HG02571 (cell line): ENCODE measurements around the gene TGFBI.

Experiments
- ATAC-seq: cut with Tn5 transposase; IDR thresholded peaks from one replicate; pipeline ENCODE4 v1.9.1; 2021; ENCODE audit warnings: mild to moderate bottlenecking, moderate library complexity; ENCODE audit not compliant: unreplicated experiment

Gene TGFBI

DNA sequence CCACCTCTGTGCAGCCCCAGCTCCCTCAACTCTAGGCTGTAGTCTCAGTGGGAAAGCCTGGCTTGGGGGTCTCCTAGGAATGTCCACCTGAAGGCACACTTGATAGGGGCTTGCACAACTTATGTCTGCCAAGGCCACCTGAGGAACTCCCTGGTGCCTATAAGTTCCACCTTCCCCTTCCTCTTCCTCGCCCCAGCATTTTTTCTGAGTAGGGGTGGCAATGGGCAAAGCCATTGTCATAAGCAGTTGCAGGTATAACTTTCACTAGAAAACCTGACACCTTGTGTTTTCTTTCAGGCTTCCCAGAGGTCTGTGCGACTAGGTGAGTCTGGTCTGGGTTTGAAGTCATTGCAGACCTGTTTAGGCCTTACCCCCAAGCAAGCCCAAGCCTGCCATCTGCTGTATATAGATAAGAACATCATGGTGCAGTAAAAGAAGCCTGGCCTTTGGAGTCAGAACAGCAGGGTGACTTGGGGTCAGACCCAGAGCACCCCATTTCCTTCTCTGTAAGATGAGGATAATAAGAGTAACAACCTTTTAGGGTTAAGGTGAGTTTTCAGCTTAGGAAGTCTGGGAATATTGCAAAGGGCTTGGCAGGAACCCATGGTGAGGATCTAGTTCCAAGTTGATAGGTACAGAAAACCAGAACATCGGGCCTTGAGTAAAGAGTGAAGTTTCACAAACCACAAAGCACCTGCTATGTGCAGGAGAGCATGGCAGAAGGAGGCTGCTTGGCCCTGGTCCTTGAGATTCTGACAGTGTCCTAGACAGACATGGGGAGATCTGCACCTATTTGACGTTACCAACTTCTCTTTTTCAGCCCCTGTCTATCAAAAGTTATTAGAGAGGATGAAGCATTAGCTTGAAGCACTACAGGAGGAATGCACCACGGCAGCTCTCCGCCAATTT is 33.8 kb downstream of the TGFBI start:
- ATAC-seq = peak; percentile 54

GRCh38 chr5:136063778-136064465 is 35.1 kb downstream of the TGFBI start:
- no peak for ATAC-seq

GRCh38 chr5:136064510-136064909 is 35.7 kb downstream of the TGFBI start:
- no peak for ATAC-seq

- ATAC-seq = no peak
These were observed 36.8 kb downstream of the TGFBI start for GRCh38 chr5:136065588-136065987.

- no peak for ATAC-seq
These were observed 38.0 kb downstream of the TGFBI start for GRCh38 chr5:136066661-136067271.

DNA sequence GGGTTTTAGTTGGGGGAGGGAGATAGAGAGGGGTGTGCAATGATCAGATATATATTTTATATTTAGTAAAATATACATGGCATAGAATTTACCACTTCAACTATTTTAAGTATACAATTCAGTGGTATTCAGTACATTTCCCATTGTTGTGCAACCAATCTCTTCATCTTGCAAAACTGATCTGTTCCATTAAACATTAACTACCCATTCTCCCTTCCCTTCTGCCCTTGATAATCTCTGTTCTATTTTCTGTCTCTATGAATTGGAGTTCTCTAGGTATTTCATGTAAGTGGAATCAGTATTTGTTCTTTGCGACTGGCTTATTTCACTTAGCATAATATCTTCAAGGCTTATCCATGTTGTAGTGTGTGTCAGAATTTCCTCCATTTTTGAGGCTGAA is 38.6 kb downstream of the TGFBI start:
- no peak for ATAC-seq

- no peak for ATAC-seq
These were observed 41.9 kb downstream of the TGFBI start for GRCh38 chr5:136070486-136071285.

DNA sequence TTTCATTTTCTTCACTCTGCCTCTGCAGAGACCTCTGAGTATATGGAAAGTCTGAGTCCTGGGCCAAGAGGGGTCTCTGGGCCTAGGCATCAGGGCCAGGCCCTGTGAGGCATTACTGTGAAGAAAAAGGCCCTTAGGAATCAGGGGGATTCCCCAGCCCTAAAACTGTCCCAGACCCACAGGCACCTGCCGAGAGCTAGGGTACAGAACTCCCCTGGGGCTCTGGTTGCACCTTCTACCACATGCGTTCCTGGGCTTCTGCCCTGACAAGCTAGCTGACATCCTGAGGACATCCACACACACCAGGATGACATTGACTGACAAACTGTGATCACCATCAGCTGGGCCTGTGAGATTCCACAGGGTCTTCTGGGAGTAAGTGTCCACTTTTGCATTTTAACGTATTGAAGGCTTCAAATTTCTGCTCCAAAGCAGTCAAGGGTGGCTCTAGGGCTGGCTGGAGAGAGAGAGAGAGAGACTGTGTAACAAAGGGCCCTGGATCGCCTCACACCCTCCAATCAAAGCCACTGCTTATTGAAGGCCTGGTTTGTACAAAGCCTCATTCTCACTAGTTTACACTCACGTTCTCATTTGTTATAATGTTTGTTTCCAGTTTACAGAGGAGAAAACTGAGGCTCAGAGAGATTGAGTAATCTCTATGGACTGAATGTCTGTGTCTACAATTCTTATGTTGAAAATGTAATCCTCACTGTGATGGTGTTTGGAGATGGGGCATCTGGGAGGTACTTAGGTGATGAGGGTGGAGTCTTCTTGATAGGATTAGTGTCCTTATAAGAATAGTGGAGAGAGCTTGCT is 45.1 kb downstream of the TGFBI start:
- ATAC-seq = peak; percentile 85

DNA sequence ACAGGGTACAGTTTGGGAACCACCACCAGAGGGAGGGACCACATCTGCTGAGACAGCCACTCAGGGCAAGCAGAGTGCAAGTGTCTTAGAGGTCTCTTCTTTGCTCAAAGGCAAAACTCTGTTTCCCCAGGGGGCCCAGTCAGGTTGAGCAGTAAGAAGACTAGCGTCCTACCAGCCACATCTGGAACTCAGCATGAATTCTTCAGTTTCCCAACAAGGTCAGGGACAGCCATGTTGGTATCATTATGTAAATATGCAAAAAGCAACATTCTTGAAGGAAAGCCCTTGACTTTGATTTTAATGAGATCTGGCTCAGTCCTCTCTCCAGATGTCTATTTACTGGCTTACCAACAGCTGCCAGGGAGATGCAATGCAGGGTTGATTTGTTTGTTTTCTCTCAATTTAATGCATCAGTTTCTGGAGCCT is 46.7 kb downstream of the TGFBI start:
- ATAC-seq = no peak

DNA sequence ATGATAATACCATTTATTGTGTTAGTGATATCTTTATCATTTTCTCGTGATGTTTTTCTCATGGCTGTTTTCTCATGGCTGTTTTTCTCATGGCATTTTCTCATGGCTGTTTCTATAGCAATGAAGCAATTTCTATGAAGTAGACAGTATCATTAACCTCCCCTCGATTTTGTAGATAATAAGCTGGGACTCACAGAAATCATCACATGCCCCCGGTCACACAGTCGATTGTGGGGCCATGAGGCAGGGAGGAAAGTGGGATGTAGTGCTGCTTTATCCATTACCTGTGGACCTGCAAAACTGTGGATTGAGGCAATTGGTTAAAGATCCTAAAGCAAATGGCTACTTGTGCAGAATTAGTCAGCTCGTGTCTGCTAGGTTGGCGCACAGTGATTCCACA is 47.3 kb downstream of the TGFBI start:
- no peak for ATAC-seq

DNA sequence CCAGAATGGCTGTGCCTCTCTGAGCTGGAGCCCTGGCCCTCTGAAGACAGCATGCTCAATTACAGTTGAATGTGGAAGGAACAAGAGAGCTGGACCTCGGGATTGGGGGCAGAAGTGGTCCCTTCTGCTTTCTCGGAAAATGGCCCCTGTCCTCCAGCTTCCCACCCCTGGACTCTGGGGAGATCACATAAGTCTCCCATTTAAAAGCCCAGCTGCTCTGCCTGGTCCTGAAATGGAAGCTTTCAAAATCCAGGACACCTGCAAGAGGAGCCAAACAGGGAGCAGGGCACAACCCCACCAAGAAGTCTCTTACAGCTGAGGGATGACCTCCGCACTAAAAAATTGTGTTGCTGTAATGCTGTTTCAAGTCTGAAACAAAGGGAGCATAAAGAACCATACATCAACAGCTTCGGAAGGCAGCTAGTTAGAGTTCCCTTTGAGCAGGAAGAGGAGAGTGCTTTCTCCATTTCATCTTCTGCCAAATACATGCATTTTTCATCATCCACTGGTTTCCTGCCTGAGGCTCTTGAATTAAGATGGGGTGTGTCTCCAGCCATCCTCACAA is 48.2 kb downstream of the TGFBI start:
- ATAC-seq = no peak

DNA sequence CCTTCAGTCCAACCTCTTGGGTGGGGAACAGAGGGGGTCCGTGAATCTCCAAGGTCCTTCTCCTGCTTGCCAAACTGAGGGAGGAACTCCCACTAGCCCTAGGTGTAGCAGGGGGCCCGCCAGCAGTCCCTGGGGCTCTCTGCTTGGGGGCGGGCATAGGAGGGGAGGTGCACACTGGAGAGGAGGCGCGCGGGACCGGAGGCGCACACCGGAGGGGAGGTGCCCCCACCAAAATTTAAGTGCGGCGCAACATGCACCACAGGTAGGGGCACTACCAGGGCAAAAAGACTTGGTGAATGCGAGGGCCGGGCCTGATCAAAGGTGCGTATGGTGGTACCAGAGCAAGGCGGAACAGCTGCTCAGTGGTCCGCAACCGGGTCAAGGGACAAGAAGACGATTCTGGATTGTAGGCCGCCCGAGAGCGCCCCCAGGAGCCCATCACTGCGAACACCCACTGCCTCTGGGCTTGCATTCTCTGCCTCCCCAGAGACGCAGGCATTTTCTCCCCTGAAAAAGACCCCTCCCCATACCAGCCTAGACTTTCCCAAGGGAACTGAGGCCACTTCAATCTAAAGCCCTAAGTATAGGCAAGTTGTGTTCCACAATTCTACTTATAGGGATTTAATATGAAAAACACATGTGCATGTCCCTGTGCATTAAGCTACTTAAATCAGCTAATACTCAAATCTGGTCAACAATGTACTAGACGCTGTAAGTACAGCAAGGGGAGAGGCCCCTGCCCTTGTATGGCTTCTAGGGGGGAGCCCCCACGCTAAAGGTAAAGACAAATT is 50.6 kb downstream of the TGFBI start:
- ATAC-seq = no peak

GRCh38 chr5:136080113-136080482 is 51.3 kb downstream of the TGFBI start:
- no peak for ATAC-seq

DNA sequence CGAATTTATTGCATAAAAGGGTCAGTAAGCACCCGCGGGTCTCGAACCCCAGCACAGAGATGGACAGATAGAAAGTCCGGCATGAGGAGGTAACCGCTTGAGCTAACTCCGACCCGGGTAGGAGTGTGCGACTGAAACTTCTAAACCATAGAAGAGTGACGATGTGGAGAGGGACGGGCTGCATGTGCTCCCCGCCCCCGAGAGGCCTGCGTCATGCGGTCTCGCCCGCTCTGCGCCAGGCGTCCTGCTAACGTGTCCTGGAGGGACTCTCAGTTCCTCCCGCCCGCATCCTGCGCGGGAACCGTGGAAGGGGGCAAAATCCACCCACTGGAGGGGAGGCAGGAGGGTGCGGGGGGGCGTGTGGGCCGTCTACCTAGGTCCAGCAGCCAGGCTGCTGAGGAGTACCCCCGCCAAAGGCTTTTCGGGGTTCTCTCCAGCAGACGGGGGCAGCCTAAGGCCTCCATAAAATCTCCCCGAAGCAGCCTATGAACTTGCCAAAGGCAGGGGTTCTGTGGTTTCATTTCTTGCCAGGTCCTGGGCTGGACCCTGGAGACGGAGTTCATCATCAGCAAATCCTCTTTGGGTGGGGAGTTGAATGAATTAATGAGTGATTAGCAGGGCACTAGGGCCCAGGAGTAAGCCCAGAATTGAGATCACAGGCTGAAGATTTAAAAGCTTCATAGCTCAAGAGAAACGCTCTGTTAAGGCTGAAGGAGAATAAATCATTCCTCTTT is 51.9 kb downstream of the TGFBI start:
- ATAC-seq = peak; percentile 98

GRCh38 chr5:136081217-136081591 is 52.4 kb downstream of the TGFBI start:
- no peak for ATAC-seq

- ATAC-seq = no peak
These were observed 53.8 kb downstream of the TGFBI start for GRCh38 chr5:136082390-136083193.

DNA sequence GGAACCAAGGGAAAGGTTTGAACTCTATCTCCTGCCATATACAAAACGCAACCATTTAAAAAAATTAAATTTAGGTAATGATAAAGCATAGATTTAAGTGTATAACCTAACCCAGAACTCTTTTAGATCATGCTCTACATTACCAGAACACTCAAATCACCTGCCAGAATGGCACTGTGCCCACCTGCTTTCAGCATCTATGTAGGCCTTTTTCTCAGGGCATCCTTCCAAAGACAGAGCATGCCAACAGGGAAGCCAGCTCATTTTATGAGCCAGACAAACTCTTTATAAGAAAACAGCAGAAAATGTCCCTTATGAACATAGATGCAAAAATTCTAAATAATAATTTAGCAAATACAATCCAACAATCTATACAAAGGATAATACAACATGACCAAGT is 55.9 kb downstream of the TGFBI start:
- ATAC-seq = no peak
